PC-9 (cell line): Measurements from ENCODE around the gene BGLAP. TPM values are rescaled to one million over a fixed set of nuclear protein-coding genes. Genes with fewer than 3 reads are reported as not detected.

Experiments
- Bru-seq: library from RNA; stranded (reverse); fragments of 400-500 nt; gene quantifications from one replicate; lab custom pipeline; 2021; lab: Mats Ljungman, UMichigan
- BruChase-seq, 2 experiments: library from RNA; stranded (reverse); fragments of 400-500 nt; gene quantifications; one replicate each; lab custom pipeline; 2021; lab: Mats Ljungman, UMichigan
- BruUV-seq: library from RNA; stranded (reverse); fragments of 400-500 nt; replicated peaks from 2 replicates; lab custom pipeline; 2021; lab: Mats Ljungman, UMichigan
- CTCF ChIA-PET: fragments of 300-600 bp; sonication (Branson Sonifier 250); formaldehyde crosslinking; loops from one replicate; lab custom pipeline; 2022; ENCODE audit warnings: antibody characterized with exemption; lab: Charles Lee
- POLR2A ChIA-PET: fragments of 300-600 bp; sonication (Branson Sonifier 250); formaldehyde crosslinking; loops from one replicate; lab custom pipeline; 2022; ENCODE audit warnings: antibody characterized with exemption; ENCODE audit not compliant: unreplicated experiment; lab: Charles Lee
- DNase-seq, 2 experiments: peaks; one replicate each; pipeline versions ENCODE4 v3.0.0 to v3.0.0-alpha.2; 2015 to 2022; ENCODE audit warnings: mixed read lengths in 1 of 2
- H2AFZ ChIP-seq: fragments of 200-600 bp; sonication (generic); 2 replicates; pipeline ENCODE4 v1.8.1; 2017; ENCODE audit warnings: antibody characterized with exemption
- H3F3A ChIP-seq: fragments of 200-600 bp; sonication (generic); 2 replicates; pipeline ENCODE4 v1.8.1; 2017; ENCODE audit warnings: antibody characterized with exemption, mild to moderate bottlenecking, low read depth; ENCODE audit not compliant: insufficient read depth
- H3K27ac ChIP-seq: fragments of 200-600 bp; sonication (generic); 2 replicates; pipeline ENCODE4 v1.6.1; 2016; ENCODE audit warnings: mixed run types
- H3K27me3 ChIP-seq: fragments of 200-600 bp; sonication (generic); 2 replicates; pipeline ENCODE4 v1.6.1; 2016; ENCODE audit warnings: low read depth, mixed run types; ENCODE audit not compliant: insufficient read depth
- H3K36me3 ChIP-seq: fragments of 200-600 bp; sonication (generic); 2 replicates; pipeline ENCODE4 v1.6.1; 2016; ENCODE audit warnings: low read depth, mixed run types
- H3K4me1 ChIP-seq: fragments of 200-600 bp; sonication (generic); replicated peaks from 2 replicates; pipeline ENCODE4 v1.6.1; 2016; ENCODE audit warnings: mixed run types; ENCODE audit not compliant: insufficient read depth
- H3K4me2 ChIP-seq: fragments of 200-600 bp; sonication (generic); 2 replicates; pipeline ENCODE4 v1.6.1; 2017; ENCODE audit warnings: mixed run types
- H3K4me3 ChIP-seq: fragments of 200-600 bp; sonication (generic); 2 replicates; pipeline ENCODE4 v1.6.1; 2016; ENCODE audit warnings: mixed run types
- H3K79me2 ChIP-seq: fragments of 200-600 bp; sonication (generic); 2 replicates; pipeline ENCODE4 v1.6.1; 2017; ENCODE audit warnings: low read depth, mixed run types
- H3K9me2 ChIP-seq: fragments of 200-600 bp; sonication (generic); 2 replicates; pipeline ENCODE4 v1.8.1; 2017; ENCODE audit warnings: mild to moderate bottlenecking; ENCODE audit not compliant: insufficient read depth
- H3K9me3 ChIP-seq: fragments of 200-600 bp; sonication (generic); 2 replicates; pipeline ENCODE4 v1.8.1; 2016; ENCODE audit warnings: low read depth; ENCODE audit not compliant: insufficient read depth
- H4K20me1 ChIP-seq: fragments of 200-600 bp; sonication (generic); 2 replicates; pipeline ENCODE4 v1.8.1; 2017; ENCODE audit not compliant: insufficient read depth
- EZH2 ChIP-seq: fragments of 200-600 bp; sonication (generic); IDR thresholded peaks from 2 replicates; pipeline ENCODE4 v1.8.0; 2017; ENCODE audit warnings: antibody characterized with exemption, low read depth
- intact Hi-C: fragments of 100-400 bp; cut with micrococcal nuclease; formaldehyde crosslinking; loops from one replicate; pipeline ENCODE4 v1.10.0; 2022; ENCODE audit not compliant: unreplicated experiment
- long read RNA-seq: library from polyadenylated mRNA; stranded (forward); transcript quantifications from one replicate; pipeline ENCODE4 v2.0.0, GENCODE V29; 2022
- total RNA-seq: library from RNA; stranded (reverse); gene quantifications from 2 replicates; pipeline ENCODE4 v1.2.3, GENCODE V29; 2021
- TF ChIP-seq, protein P1 (sequence below): fragments of 200-600 bp; sonication (generic); conservative IDR thresholded peaks from 2 replicates; pipeline ENCODE4 v1.6.1; 2017; ENCODE audit warnings: mixed run types, antibody characterized with exemption, mild to moderate bottlenecking, moderate library complexity

BGLAP gene
- total RNA-seq (2.0 and 2.6 TPM in 2 replicates), Bru-seq, nascent RNA (percentile 20 among the genes with signal in this experiment), BruChase-seq, experiment 1, labeled RNA remaining after a 2-hour chase (percentile 48 among the genes with signal in this experiment), BruChase-seq, experiment 2, labeled RNA remaining after a 6-hour chase (percentile 48 among the genes with signal in this experiment)
- long read RNA-seq, partial matches to known transcripts = 0 of 1 reads
- long read RNA-seq, other reads (novel, unspliced or antisense) = 1 of 1 reads

DNA sequence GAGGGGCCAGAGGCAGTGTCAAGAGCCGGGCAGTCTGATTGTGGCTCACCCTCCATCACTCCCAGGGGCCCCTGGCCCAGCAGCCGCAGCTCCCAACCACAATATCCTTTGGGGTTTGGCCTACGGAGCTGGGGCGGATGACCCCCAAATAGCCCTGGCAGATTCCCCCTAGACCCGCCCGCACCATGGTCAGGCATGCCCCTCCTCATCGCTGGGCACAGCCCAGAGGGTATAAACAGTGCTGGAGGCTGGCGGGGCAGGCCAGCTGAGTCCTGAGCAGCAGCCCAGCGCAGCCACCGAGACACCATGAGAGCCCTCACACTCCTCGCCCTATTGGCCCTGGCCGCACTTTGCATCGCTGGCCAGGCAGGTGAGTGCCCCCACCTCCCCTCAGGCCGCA lies at the start of gene BGLAP:
BGLAP (plus strand) TSS at position 259 of the 400 bp plus-strand sequence; CDS start at position 307, 48 bp downstream.
- intact Hi-C loops = no loop called here
- Histone ChIP-seq H3K9me3 (no peaks in the 10 kb centered on the region), H3F3A (peaks cover 11% of the 10 kb centered on the region; the same call in 1 of the 2 replicates), H3K36me3 (no peaks in the 10 kb centered on the region), H4K20me1 (no peaks in the 10 kb centered on the region; the same call in 1 of the 2 replicates), H3K27ac (no peak within 1 kb of the TSS), H3K4me3 (no peak within 1 kb of the TSS), H3K79me2 (no peaks in the 10 kb centered on the region), H3K27me3 (no peaks in the 10 kb centered on the region), H3K4me2 (0 out of 2 replicates have a peak within 1 kb of the TSS, but pooled peaks have one; percentile 15), H2AFZ (no peak within 1 kb of the TSS), H3K4me1 (no peaks in the 10 kb centered on the region), H3K9me2 (no peaks in the 10 kb centered on the region)
- BruUV-seq = no TSS peak
- no peak for DNase-seq
- TF ChIP-seq, protein P1, sequence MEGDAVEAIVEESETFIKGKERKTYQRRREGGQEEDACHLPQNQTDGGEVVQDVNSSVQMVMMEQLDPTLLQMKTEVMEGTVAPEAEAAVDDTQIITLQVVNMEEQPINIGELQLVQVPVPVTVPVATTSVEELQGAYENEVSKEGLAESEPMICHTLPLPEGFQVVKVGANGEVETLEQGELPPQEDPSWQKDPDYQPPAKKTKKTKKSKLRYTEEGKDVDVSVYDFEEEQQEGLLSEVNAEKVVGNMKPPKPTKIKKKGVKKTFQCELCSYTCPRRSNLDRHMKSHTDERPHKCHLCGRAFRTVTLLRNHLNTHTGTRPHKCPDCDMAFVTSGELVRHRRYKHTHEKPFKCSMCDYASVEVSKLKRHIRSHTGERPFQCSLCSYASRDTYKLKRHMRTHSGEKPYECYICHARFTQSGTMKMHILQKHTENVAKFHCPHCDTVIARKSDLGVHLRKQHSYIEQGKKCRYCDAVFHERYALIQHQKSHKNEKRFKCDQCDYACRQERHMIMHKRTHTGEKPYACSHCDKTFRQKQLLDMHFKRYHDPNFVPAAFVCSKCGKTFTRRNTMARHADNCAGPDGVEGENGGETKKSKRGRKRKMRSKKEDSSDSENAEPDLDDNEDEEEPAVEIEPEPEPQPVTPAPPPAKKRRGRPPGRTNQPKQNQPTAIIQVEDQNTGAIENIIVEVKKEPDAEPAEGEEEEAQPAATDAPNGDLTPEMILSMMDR = no peak
- no peak for TF ChIP-seq EZH2
- CTCF ChIA-PET = no interaction called here
- POLR2A ChIA-PET = interaction anchor here (0.6 kb wide), 1 partner anchor 302 kb away, joined by 3 read pairs; no protein-coding TSS in a partner anchor

DNA sequence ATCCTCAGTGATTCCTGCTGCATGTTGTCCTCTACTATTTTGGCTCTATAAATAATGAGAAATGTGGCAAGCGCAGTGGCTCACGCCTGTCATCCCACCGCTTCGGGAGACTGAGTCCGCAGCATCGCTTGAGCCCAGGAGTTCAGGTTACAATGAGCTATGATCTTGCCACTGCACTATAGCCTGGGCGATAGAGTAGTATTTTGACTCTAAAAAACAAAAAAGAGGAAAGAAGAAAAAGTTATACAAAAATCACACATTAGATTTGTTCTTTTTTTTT lies 48.8 kb upstream of the BGLAP start:
- Histone ChIP-seq H3K4me2 (peak overlapping the region; percentile 76), H3K79me2 (peaks cover 40% of the 10 kb centered on the region), H3K4me1 (peaks cover 12% of the 10 kb centered on the region), H2AFZ (peak overlapping the region; percentile 91), H3F3A (no peaks in the 10 kb centered on the region; the same call in 1 of the 2 replicates), H3K27ac (peak overlapping the region; percentile 72), H4K20me1 (no peaks in the 10 kb centered on the region; the same call in 1 of the 2 replicates), H3K4me3 (peak overlapping the region; percentile 95), H3K36me3 (no peaks in the 10 kb centered on the region), H3K9me3 (no peaks in the 10 kb centered on the region), H3K9me2 (no peaks in the 10 kb centered on the region), H3K27me3 (no peaks in the 10 kb centered on the region)
- no TSS peak for BruUV-seq
- no peak for TF ChIP-seq EZH2
- TF ChIP-seq, protein P1 = no peak
- intact Hi-C loops = no loop called here
- CTCF ChIA-PET = no interaction called here
- POLR2A ChIA-PET = no interaction called here
- no peak for DNase-seq

DNA sequence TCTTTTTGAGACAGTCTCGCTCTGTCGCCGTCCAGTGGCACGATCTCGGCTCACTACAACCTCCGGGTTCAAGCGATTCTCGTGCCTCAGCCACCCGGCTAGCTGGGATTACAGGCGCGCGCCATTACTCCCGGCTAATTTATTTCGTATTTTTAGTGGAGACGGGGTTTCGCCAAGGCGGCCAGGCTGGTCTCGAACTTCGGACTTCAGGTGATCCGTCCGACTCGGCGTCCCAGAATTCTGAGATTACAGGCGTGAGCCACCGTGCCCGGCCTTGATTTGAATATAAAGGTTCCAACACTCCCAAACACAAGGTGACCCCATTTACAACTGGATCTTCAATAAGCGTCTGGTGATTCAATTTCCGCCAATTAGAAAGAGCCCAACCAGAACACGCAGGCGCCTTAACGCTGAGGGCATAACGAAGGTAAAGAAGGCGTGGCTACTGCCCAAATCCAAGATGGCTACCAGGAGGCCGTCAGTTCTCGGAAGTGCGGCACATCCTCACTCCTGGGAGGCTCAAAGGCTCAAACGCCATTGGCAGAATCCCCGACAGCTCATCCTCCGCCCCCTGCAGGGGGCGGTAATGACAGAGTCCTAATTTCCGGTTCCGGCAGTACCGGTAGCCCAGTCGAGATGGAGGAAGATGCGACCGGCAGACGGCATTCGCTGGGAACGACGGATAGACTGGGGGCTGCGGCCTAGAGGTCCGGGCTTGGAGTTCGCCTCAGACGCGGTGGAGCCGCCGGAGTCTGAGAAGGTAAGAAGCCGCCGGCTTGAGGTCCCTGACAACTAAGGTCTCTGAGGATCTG lies 48.3 kb upstream of the BGLAP start, which contains the start of gene SLC25A44:
SLC25A44 (plus strand) TSS at position 617 of the 812 bp plus-strand sequence. CDS start 5,744 bp downstream, outside the sequence.
- Histone ChIP-seq H3K9me2 (no peaks in the 10 kb centered on the region), H3F3A (no peaks in the 10 kb centered on the region; the same call in 1 of the 2 replicates), H3K27ac (peak within 1 kb of the TSS; percentile 72), H2AFZ (peak within 1 kb of the TSS; percentile 91), H3K27me3 (no peaks in the 10 kb centered on the region), H4K20me1 (no peaks in the 10 kb centered on the region; the same call in 1 of the 2 replicates), H3K9me3 (no peaks in the 10 kb centered on the region), H3K4me1 (peaks cover 12% of the 10 kb centered on the region), H3K4me2 (peak within 1 kb of the TSS; percentile 80), H3K79me2 (peaks cover 42% of the 10 kb centered on the region), H3K36me3 (no peaks in the 10 kb centered on the region), H3K4me3 (peak within 1 kb of the TSS; percentile 95)
- ChIA-PET POLR2A (interaction anchor here (0.5 to 1.7 kb wide), 11 partner anchors 19 to 1109 kb away, joined by 3 to 17 read pairs (median 4); partner anchors contain the start of gene PMF1), CTCF (interaction anchor here (0.6 kb wide), 1 partner anchor 48 kb away, joined by 5 read pairs; no protein-coding TSS in a partner anchor)
- no peak for TF ChIP-seq EZH2
- TF ChIP-seq, protein P1 = peak; percentile 73
- BruUV-seq = TSS peak; percentile 85
- intact Hi-C loops = no loop called here
- peak; percentile 97 for DNase-seq
